BJ (cell line): Measurements from ENCODE around the gene SART1. TPM values are rescaled to one million over a fixed set of nuclear protein-coding genes. Genes with fewer than 3 reads are reported as not detected.

Source experiments
- CTCF ChIA-PET: fragments of 350-600 bp; formaldehyde crosslinking; extraction: SDS; loops from one replicate; lab custom pipeline; 2021; ENCODE audit warnings: antibody characterized with exemption, inconsistent platforms; lab: Yijun Ruan, JAX
- POLR2A ChIA-PET: fragments of 300-600 bp; sonication (Branson Sonifier 250); formaldehyde crosslinking; extraction: SDS; loops from one replicate; lab custom pipeline; 2021; ENCODE audit warnings: antibody characterized with exemption; lab: Charles Lee
- DNase-seq: peaks from one replicate; pipeline ENCODE4 v3.0.0-alpha.2; 2011; ENCODE audit warnings: low read depth
- H3K27me3 ChIP-seq: 2 replicates; pipeline ENCODE4 v1.6.0; 2011; ENCODE audit warnings: low read length; ENCODE audit not compliant: control insufficient read depth, insufficient read depth
- H3K36me3 ChIP-seq: 2 replicates; pipeline ENCODE4 v1.5.1; 2011; ENCODE audit warnings: low read length; ENCODE audit not compliant: control insufficient read depth, insufficient read depth
- H3K4me3 ChIP-seq: 2 replicates; pipeline ENCODE4 v1.5.1; 2011; ENCODE audit warnings: low read depth, mild to moderate bottlenecking, control low read depth, low read length
- CTCF ChIP-seq: IDR thresholded peaks from 2 replicates; pipeline ENCODE4 v1.5.1; 2011; ENCODE audit warnings: low read depth, mild to moderate bottlenecking, control low read depth, inconsistent platforms, low read length, moderate library complexity; ENCODE audit not compliant: insufficient read depth
- polyA minus RNA-seq: library from RNA; depleted of rRNA, polyadenylated mRNA; stranded (reverse); fragments of >200 nt; gene quantifications from 2 replicates; pipeline ENCODE4 v1.2.3, GENCODE V29; 2011; rRNA and poly(A)+ RNA removed
- polyA plus RNA-seq: library from polyadenylated mRNA; depleted of rRNA; stranded (reverse); fragments of >200 nt; gene quantifications from 2 replicates; pipeline ENCODE4 v1.2.3, GENCODE V29; 2011; rRNA removed

The SART1 gene
- 12.0 and 13.2 TPM in 2 replicates for polyA plus RNA-seq
- 14.8 and 16.2 TPM in 2 replicates for polyA minus RNA-seq

- peak within 1 kb of the TSS; percentile 71 for H3K4me3 ChIP-seq
- ChIA-PET CTCF (interaction anchor here (1.8 to 2.2 kb wide), 3 partner anchors 71 to 77 kb away, joined by 3 to 9 read pairs (median 4); partner anchors contain the start of genes CCDC85B and FIBP), POLR2A (interaction anchor here (0.6 to 0.7 kb wide), 2 partner anchors 71 to 462 kb away, joined by 3 read pairs; partner anchors contain the start of gene CCDC85B)
- no peak for TF ChIP-seq CTCF
- peak; percentile 87 for DNase-seq
- peaks cover 20% of the 10 kb centered on the region for H3K36me3 ChIP-seq
- no peaks in the 10 kb centered on the region for H3K27me3 ChIP-seq
These were observed at the start of gene SART1 for GRCh38 chr11:65961267-65962140. TSS of gene SART1 (plus strand) at chr11:65961734. CDS start at chr11:65961781, 47 bp downstream.

GRCh38 chr11:65912845-65913244, 48.7 kb upstream of the SART1 start:
- Histone ChIP-seq H3K4me3 (no peak overlapping the region), H3K36me3 (peaks cover 5% of the 10 kb centered on the region), H3K27me3 (no peaks in the 10 kb centered on the region)
- TF ChIP-seq CTCF: no peak
- POLR2A ChIA-PET: no interaction called here
- no peak for DNase-seq
- CTCF ChIA-PET: interaction anchor here (1.4 to 3.7 kb wide), 4 partner anchors 12 to 29 kb away, joined by 4 to 57 read pairs (median 16); partner anchors contain the start of genes CCDC85B, FIBP and FOSL1

- no peaks in the 10 kb centered on the region for H3K27me3 ChIP-seq
- no peak overlapping the region for H3K4me3 ChIP-seq
- no peak for TF ChIP-seq CTCF
- DNase-seq: no peak
- CTCF ChIA-PET: interaction anchor here (0.8 to 4.8 kb wide), 6 partner anchors 12 to 55 kb away, joined by 3 to 60 read pairs (median 6); partner anchors contain the start of genes CCDC85B, FIBP and MUS81
- H3K36me3 ChIP-seq: peaks cover 5% of the 10 kb centered on the region
- POLR2A ChIA-PET: interaction anchor here (0.6 to 1.6 kb wide), 6 partner anchors 12 to 56 kb away, joined by 3 to 6 read pairs (median 4); partner anchors contain the start of genes CCDC85B and FOSL1
These were observed 46.3 kb upstream of the SART1 start for GRCh38 chr11:65915101-65915820.

GRCh38 chr11:65915821-65916251, 45.7 kb upstream of the SART1 start:
- Histone ChIP-seq H3K36me3 (peaks cover 5% of the 10 kb centered on the region), H3K4me3 (no peak overlapping the region), H3K27me3 (no peaks in the 10 kb centered on the region)
- TF ChIP-seq CTCF: no peak
- ChIA-PET CTCF (interaction anchor here (1.2 to 4.8 kb wide), 4 partner anchors 13 to 56 kb away, joined by 3 to 60 read pairs (median 12); partner anchors contain the start of genes CCDC85B, FIBP and MUS81), POLR2A (interaction anchor here (0.6 to 1.6 kb wide), 6 partner anchors 13 to 56 kb away, joined by 3 to 6 read pairs (median 4); partner anchors contain the start of genes CCDC85B and FOSL1)
- DNase-seq: peak; percentile 89
